Ecto neural progenitor cell (in vitro differentiated cells): Measurements from ENCODE around the gene ACSL3.

Experiments used
- DNase-seq: peaks from one replicate; pipeline ENCODE4 v3.0.0-alpha.2; 2018; ENCODE audit warnings: low spot score

The ACSL3 gene

DNA sequence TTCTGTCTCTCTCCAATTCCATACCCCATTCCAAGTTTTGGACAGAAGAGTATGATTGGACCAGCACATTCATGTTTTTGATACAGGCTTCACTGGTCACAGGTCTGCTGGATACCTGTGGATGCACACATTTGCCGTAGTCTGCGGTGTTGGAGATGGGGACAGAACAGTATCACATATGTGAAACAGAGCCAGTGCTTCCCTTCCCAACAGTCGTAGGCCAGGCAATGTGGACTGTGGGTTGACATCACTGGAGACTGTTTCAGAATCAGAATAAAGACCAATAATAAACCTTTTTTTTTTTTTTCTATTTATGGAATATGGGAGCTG, 18.7 kb downstream of the ACSL3 start:
- DNase-seq, result no peak

DNA sequence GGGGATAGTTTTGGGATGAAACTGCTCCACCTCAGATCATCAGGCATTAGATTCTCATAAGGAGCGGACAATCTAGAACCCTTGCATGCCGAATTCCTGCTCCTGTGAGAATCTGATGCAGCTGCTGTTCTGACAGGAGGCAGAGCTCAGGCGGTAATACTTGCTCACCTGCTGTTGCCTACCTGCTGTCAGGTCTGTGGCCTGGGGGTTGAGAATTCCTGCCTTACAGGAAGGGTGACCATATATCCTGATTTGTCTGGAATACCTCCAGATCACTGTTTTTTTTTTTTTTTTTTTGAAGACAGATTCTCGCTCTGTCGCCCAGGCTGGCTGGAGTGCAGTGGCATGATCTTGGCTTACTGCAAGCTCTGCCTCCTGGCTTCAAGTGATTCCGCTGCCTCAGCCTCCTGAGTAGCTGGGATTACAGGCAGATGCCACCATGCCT, 21.7 kb downstream of the ACSL3 start:
- no peak for DNase-seq

DNA sequence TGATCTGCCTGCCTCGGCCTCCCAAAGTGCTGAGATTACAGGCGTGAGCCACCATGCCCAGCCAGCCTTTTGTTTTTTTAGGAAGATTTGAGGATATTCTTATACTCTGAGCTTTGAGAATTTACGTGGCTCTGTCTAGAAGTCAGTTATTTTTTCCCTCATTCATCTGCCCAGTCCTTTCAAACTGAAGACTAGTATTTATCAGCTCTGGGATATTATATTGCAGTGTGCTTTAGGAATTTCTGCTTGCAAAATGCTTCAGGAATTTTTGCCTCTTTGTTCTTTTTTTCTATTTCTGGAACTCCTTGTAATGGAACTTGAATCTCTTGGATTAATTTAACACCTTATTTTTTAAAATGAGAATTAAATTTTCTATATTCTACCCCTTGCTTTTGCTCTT, 22.6 kb downstream of the ACSL3 start:
- no peak for DNase-seq

DNA sequence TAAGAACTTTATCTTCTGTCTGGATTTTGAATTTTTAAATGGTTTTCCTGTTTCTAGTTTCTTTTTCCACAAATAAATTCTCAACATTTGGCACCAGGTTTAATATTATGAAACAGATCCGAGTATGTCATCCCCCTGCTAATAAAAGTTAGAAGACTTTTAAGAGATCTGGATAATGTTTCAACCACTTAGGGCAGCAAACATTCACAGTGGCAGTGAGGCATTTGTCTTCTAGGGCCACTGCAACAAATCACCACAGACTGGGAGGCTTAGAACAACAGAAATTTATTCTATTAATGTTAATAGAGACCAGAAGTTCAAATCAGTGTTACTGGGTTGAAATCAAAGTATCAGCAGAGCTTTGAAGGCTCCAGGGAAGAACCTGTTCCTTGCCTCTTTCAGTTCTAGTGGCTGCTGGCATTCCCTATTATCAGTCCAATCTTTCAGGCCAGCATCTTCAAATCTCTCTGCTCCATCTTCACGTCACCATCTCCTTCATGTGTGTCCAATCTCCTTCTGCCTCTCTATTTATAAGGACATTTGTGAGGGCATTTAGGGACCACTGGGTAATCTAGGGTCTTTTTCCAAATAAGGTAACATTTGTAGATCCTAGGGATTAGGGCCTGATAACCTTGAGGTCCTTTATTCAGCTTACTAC, 23.4 kb downstream of the ACSL3 start:
- no peak for DNase-seq

DNA sequence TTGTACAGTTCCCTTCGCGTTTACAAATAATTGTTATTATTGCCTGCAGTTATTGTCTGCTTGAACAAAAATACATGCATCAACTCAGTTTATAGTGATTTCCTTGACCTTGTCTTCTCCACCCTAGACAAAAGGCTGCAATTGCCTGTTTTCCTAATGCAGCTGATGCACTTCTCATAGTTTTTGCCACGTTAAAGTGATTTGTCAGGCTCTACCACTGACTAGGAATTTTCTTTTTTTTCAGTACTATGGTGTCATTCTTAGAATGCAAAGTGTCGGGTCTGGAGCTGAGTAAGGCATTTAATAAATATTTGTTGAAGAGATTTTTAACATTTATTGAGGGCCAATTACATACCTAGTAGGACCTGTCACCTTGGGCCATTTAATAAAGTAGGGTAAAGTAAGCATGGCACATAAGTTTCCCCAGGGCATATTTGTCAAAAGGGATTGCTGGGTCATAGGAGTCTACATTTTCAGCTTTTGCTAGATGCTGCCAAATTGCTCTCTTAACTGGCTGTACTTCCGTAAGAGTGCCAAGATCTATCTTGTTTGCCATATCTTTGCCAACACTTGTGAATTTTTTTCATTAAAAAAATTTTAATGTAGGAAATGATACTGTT, 24.1 kb downstream of the ACSL3 start:
- no peak for DNase-seq

DNA sequence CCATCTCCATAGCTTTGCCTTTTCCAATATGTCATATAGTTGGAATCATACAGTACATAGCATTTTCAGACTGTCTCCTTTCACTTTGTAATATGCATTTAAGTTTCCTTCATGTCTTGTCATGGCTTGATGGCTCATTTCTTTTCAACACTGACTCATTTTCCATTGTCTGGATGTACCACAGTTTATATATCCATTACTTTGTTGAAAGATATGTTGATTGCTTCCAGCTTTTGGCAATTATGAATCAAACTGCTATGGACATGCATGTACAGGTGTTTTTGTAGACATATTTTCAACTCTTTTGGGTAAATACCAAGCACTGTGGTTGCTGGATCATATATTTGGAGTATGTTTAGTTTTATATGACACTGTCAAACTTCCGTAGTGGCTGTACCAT, 26.3 kb downstream of the ACSL3 start:
- DNase-seq, result no peak

DNA sequence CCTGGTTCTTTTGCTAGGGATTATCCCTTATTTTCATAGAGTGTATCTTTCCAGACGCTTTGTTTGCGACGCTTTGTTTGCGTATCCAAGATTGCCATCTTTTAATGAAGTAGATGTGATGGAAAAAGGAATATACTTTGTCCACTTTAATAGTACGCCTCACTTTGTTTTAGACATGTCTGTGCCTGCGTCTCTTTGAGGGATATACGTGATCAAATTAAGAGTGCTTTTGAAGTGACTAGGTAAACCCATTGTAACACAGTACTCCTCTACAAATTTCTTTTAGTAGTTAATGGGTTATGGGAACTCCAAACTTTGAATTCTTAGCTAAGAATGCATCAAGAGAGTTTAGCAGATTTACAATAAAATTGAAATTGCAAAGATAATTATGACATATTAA, 27.9 kb downstream of the ACSL3 start:
- no peak for DNase-seq

DNA sequence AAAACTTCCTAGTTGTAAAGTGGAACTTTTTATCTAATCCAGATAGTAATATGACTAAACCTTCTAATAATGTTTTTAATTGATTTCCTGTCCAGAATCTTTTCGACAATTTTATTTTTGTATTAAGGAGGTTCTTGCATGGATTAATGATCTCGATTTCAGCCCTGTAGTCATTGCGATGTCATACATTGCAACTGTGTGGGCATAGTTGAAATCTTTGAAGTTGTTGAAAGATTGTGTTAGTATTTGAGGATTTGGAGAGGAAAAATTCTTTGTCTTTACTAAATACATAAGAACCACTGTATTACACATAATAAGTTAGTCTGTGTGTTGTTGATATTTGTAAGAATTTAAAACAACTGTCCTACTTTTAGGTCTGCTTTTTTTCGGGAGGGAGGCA, 31.1 kb downstream of the ACSL3 start:
- no peak for DNase-seq

DNA sequence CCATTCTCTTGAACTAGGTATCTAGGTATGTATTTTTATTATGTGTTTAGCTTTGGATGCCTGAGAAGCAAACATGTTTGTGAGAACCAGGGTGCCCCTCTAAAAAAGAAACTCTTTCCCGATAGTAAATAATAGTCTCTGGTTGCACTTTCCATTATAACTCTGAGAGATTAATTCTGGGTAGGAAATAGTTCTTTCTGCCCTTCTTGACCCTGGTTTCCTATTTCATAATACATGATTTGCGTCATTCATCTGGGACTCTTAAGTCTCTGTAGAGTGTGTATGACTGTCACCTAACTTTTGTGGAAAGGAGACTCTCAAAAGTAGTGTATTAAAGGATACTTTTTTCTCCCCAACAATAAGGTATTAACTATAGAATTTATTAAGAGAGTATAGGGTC, 31.5 kb downstream of the ACSL3 start:
- no peak for DNase-seq

DNA sequence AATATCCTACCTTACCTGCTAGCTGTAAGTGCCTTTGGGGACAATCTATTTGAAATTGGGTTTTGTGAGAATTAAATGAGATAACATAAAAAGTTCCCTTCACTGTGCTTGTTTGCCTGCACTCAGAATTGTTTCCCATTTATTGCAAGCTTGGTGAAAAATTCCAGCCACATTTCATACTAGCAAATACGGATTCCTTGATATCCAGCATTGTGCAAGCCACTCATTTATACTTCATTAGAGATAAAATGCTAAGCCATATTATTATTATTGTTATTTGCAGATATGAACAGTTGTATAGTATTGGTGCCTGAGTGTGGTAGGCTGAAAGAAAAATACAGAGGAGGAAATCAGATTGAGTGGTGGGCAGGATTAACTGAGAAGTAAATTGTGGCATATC, 31.9 kb downstream of the ACSL3 start:
- DNase-seq, result no peak

DNA sequence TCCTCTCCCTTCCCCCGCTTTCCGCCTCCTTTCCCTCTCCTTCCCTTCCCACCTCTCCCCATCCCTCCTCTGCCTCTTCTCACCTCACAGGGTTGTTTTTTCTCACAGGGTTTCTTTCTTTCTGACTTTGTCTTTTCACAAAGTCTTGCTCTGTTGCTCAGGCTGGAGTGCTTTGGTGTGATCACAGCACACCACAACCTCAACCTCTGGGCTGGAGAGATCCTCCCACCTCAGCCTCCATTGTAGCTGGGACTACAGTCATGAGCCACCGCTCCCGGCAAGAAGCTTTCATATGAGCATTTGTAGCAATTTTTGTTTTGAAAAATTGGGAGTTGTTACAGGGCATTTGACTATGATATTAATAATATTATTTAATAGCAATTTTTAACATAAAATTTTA, 32.9 kb downstream of the ACSL3 start:
- no peak for DNase-seq

DNA sequence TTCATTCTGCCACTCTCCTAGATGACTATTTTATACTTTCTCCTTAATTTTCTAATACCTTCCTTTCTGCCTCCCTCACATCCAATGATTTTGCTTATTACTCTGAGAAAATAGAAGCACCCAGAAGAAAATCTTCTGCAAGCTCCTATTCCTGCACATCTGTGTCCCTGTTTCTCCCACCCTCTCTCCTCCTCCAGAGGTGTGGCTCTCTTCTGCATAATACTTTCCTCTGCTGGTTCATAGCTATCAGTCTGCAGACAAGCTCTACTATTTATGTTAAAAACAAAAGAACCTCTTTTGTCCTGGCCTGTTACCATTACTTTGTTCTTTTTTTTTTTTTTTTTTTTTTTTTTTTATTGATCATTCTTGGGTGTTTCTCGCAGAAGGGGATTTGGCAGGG, 34.3 kb downstream of the ACSL3 start:
- DNase-seq, result no peak

DNA sequence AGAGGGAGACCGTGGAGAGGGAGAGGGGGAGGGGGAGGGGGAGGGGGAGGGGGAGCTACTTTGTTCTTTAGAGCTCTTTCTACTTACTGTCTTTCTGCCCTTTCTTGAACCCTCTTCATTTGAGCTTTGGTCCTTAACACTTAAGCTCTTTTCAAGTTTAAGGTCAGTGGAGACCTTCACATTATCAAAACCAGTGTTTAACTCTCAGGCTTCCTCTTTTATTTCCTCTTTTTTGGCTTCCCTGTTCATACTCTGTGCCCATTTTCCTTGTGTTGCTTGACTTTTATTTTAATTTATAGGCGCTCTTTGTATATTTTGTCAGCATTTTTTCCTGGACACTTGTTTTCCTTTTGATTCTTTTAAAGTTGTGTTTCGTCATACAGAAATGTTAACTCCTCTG, 37.1 kb downstream of the ACSL3 start:
- DNase-seq, result no peak

DNA sequence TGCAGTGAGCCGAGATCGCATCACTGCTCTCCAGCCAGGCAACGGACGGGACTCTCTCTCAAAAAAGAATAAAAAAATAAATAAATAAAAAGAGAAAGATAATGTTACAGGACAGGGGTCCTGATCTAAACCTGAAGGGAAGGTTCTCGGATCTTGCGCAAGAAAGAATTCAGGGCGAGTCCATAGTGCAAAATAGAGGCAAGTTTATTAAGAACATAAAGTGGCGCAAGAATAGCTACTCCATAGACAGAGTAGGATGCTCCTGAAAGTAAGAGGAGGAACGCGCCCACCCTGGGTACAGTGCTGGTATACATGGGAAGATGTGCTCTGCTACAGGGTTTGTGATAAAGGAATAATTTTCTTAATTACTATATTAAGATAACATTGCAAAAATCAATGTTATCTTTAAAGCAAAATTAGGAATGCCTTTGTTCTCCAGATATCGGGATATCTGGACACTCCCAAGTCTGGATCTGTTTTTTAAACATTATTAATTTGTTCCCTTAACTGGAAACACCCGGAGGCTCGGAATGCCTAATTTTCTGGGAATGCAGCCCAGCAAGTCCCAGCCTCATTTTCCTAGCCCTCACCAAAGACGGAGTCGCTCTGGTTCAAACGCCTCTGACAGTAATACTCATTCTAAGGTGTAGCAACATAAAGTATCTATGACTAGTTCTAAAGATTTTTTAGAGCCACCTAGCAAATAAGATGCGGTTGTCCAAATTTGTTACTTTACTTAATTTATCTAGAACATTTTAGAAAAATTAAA, 38.8 kb downstream of the ACSL3 start:
- no peak for DNase-seq

DNA sequence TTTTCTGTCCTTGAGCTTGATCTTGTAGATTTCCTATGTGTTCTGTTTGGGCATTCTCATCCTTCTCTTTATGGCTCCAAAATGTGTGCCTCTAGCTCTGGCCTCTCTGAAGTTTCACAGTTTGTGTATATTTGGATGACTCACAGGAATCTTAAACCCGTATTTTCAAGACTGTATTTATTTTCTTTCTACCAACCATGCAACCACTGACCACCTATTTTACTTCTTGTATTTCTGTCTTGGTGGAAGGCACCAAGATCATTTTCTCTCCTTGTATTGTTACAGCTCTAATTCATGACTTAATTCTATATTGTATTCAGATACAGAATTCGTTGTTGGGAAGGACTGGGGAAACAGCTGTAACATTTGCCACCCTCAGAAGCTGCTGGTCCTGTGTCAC, 39.5 kb downstream of the ACSL3 start:
- DNase-seq, result no peak

DNA sequence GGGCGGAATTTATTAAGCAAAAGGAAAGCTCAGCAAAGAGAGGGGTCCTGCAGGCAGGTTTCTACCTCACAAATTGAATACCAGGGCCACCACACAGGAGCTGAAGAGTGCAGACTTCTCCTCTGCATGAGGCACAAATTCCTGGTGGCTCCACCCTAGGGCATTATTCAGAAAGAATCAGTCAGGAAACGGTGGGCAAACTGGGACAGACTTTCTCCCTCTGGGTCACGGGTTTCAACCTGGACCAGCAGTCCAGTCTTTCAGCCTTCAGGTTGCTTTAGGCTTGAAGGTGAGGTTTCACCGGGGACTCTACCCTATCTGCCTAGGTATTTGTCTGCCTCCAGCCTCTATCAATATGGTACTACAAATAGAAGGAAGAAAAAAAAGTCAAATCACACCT, 41.8 kb downstream of the ACSL3 start:
- DNase-seq, result no peak

DNA sequence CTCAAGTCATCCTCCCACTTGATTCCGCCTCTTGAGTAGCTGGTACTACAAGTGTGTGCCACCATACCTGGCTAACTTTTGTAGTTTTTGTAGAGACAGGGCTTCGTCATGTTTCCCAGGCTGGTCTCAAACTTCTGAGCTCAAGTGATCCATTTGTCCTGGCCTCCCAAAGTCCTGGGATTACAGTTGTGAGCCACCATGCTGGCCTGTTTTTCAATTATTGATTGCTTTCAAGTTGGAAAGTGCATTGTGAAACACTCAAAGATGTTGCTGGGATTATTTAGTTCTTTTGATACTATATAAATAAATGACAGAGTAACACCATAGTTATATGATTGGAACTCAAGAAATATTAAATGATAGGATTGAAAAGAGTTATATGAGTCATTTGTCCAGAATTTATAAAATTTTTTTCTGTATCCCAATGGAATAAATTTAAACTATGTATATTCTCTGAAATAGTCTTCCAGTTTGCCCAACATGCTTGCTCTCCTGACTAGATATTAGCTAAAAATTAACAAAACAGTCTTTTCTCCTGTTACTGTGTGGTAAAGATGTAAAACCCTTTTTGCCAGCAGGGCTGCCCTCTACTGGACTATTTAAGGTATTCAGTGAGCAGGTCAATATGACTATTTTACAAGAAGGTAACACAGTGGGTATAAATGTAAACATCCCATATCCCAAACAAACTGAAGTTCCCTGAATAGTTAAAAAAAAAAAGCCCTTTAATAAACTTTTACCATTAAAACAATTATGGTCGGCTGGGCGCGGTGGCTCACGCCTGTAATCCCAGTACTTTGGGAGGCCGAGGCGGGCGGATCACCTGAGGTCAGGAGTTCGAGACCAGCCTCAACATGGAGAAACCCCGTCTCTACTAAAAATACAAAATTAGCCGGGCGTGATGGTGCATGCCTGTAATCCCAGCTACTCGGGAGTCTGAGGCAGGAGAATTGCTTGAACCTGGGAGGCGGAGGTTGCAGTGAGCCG, 42.7 kb downstream of the ACSL3 start:
- DNase-seq, result no peak

DNA sequence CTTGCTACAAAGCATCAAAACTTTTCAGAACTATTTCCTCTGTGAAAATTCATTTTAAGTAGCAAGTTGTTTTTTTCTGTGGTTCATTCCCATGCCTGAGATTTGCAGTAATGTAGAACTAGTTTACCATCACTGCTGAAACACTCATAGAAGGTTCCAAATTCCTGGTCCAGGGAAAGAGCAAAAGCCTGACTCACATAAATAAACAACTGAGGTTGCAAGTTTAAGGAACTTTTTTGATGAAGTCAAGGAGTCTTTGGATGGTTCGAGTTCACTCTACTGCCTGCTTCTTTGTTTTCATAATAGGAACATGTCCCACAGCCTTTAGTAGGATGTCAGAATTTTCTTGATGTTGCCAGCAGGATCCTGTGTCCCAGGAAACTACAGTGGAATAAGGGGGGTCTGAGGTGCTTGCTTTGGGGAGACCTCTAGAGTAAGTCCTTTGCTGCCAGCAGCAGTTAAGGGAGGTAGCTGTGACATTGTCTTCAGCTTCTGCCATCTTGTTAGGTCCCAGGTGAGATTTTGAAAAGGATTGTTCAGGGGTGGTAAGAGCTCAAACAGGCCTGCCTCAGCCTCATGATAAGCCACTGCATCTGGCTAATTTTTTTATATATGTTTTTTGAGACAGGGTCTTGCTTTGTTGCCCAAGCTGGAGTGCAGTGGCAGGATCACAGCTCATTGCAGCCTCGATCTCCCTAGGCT, 43.9 kb downstream of the ACSL3 start:
- DNase-seq, result no peak

DNA sequence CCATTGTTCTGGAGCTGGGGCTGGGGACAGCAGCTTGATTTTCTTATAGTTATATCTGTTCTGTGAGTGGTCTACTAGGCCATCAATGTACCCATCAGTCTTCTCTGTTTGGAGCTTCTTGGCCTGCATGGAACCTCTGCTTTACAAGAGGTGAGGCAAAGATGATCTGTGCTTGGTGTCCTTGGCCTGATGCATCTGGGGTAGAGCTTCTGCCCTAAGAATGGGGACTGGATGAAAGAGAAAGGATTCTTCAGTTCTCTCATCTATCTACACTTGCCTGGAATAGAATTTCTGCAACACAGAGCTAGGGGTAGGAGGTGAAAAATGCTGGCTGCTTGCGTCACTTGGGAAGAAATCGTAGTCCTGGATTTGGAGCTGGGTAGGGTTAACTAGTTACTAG, 46.2 kb downstream of the ACSL3 start:
- DNase-seq, result no peak

DNA sequence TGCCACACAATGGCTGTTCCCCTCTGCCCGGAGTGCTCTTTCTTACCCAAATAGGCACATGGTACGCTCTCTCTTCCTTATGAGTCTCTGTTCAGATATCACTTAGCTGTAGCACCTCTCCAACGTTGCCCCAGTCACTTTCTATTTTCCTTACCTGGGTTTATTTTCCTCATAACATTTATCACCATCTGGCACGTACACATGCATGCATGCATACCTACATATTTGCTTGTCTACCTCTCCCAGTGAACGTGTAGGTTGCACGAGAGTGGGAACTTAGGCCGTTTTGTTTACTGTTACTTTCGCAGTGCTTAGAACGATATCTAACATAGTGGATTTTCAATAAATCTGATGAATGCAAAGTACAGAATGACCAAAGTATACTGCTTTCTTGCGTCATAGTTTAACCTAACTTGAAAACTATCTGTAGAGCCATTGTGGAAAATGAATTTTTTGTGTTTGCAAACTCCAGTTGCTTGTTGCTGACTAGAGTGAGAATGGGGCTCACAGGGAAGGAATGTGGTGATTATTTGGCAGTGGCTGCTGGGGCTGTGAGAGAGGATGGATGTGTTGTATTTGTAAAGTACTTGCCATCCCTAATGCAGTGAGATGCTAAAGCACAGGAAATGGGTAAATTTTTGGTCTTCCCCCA, 47.1 kb downstream of the ACSL3 start:
- no peak for DNase-seq

DNA sequence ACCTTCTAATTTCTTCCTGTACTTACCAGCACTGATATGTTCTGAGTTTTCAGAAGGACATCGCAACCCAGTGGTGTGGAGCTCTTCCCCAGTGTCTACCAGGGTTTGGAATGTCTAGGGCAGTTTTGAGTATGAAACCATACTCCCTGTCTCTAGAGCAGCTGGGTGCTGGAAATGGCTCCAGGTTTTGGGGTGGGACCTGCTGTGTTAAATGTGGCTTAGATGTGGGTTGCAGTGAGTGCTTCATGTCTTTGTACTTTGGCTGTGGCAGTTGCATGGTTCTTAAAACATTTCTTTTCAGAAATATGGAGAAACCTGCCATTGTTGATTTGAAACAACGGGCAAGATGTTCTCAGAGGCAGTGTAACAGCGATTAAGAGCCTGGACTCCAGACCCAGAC, 48.5 kb downstream of the ACSL3 start:
- no peak for DNase-seq
